GM23338 (cell line): ENCODE data around the gene TEX101. TPM values are rescaled to one million over a fixed set of nuclear protein-coding genes. Genes with fewer than 3 reads are reported as not detected.
"Not testable (repeated sequence)": the region's sequence is repeated elsewhere in the genome, so short reads cannot be mapped to it uniquely, and the experiment has no call there.

Source experiments
- ATAC-seq: fragments of 200-7000 bp; cut with Tn5 transposase; 3 replicates; pipeline ENCODE4 v1.9.1; 2020
- DNase-seq: peaks from one replicate; pipeline ENCODE4 v3.0.0-alpha.2; 2015; ENCODE audit warnings: low spot score
- H2AFZ ChIP-seq: fragments of 200-600 bp; sonication (generic); 2 replicates; pipeline ENCODE4 v1.8.0; 2016; ENCODE audit warnings: antibody characterized with exemption, mild to moderate bottlenecking, moderate library complexity
- H3F3A ChIP-seq: fragments of 200-600 bp; sonication (generic); replicated peaks from 2 replicates; pipeline ENCODE4 v1.8.0; 2017; ENCODE audit warnings: antibody characterized with exemption, mixed run types, low read depth
- H3K27ac ChIP-seq: fragments of 200-600 bp; sonication (generic); 2 replicates; pipeline ENCODE4 v1.6.1; 2016; ENCODE audit warnings: low read depth
- H3K27me3 ChIP-seq: fragments of 200-600 bp; sonication (generic); 2 replicates; pipeline ENCODE4 v1.8.0; 2016; ENCODE audit warnings: mild to moderate bottlenecking, mixed run types, moderate library complexity; ENCODE audit not compliant: insufficient read depth
- H3K36me3 ChIP-seq: fragments of 200-600 bp; sonication (generic); 2 replicates; pipeline ENCODE4 v1.8.0; 2016; ENCODE audit warnings: mild to moderate bottlenecking; ENCODE audit not compliant: insufficient read depth
- H3K4me1 ChIP-seq: fragments of 200-600 bp; sonication (generic); 2 replicates; pipeline ENCODE4 v1.8.0; 2016; ENCODE audit warnings: mild to moderate bottlenecking, moderate library complexity; ENCODE audit not compliant: insufficient read depth
- H3K4me2 ChIP-seq: fragments of 200-600 bp; sonication (generic); 2 replicates; pipeline ENCODE4 v1.7.1; 2017; ENCODE audit warnings: mixed run types
- H3K4me3 ChIP-seq: fragments of 200-600 bp; sonication (generic); 2 replicates; pipeline ENCODE4 v1.6.1; 2016; ENCODE audit warnings: mixed run types
- H3K79me2 ChIP-seq: fragments of 200-600 bp; sonication (generic); replicated peaks from 2 replicates; pipeline ENCODE4 v1.8.0; 2017; ENCODE audit warnings: mild to moderate bottlenecking; ENCODE audit not compliant: insufficient read depth
- H3K9me2 ChIP-seq: fragments of 200-600 bp; sonication (generic); 2 replicates; pipeline ENCODE4 v1.8.0; 2017; ENCODE audit not compliant: insufficient read depth
- H4K20me1 ChIP-seq: fragments of 200-600 bp; sonication (generic); replicated peaks from 2 replicates; pipeline ENCODE4 v1.8.0; 2017; ENCODE audit warnings: mild to moderate bottlenecking; ENCODE audit not compliant: insufficient read depth
- H3K27ac Mint-ChIP-seq: 2 replicates; pipeline ENCODE4 v1.8.0; 2020; ENCODE audit warnings: inconsistent platforms, mild to moderate bottlenecking, moderate library complexity, mixed read lengths
- H3K27me3 Mint-ChIP-seq: 3 replicates; pipeline ENCODE4 v1.8.0; 2022; ENCODE audit warnings: low read depth, mild to moderate bottlenecking, moderate library complexity, mixed read lengths, inconsistent platforms; ENCODE audit not compliant: insufficient read depth, poor library complexity
- H3K36me3 Mint-ChIP-seq: 3 replicates; pipeline ENCODE4 v1.8.0; 2021; ENCODE audit warnings: low read depth, mild to moderate bottlenecking, inconsistent platforms, moderate library complexity, mixed read lengths
- H3K4me1 Mint-ChIP-seq: 3 replicates; pipeline ENCODE4 v1.8.0; 2020; ENCODE audit warnings: mild to moderate bottlenecking, inconsistent platforms, mixed read lengths
- H3K4me3 Mint-ChIP-seq: 3 replicates; pipeline ENCODE4 v1.8.0; 2021; ENCODE audit warnings: moderate library complexity, mild to moderate bottlenecking, inconsistent platforms, mixed read lengths
- H3K9me3 Mint-ChIP-seq: 3 replicates; pipeline ENCODE4 v1.8.0; 2020; ENCODE audit warnings: moderate library complexity, mild to moderate bottlenecking, inconsistent platforms, mixed read lengths
- EZH2 ChIP-seq: fragments of 200-600 bp; sonication (generic); IDR thresholded peaks from one replicate; pipeline ENCODE4 v1.8.0; 2017; ENCODE audit warnings: antibody characterized with exemption, mild to moderate bottlenecking, low read depth; ENCODE audit not compliant: unreplicated experiment
- EZH2phosphoT487 ChIP-seq: fragments of 200-600 bp; sonication (generic); IDR thresholded peaks from one replicate; pipeline ENCODE4 v1.8.1; 2018; ENCODE audit warnings: antibody characterized with exemption; ENCODE audit not compliant: unreplicated experiment
- NANOG ChIP-seq: IDR thresholded peaks from 2 replicates; pipeline ENCODE4 v1.6.1; 2016; ENCODE audit warnings: antibody characterized with exemption, borderline replicate concordance
- POLR2AphosphoS5 ChIP-seq: IDR thresholded peaks from 2 replicates; pipeline ENCODE4 v1.6.1; 2016; ENCODE audit warnings: antibody characterized with exemption, low read depth
- REST ChIP-seq: IDR thresholded peaks from one replicate; pipeline ENCODE4 v1.6.1; 2018; ENCODE audit warnings: antibody characterized with exemption; ENCODE audit not compliant: unreplicated experiment
- STAT1 ChIP-seq: IDR thresholded peaks from one replicate; pipeline ENCODE4 v1.6.1; 2016; ENCODE audit warnings: antibody characterized with exemption; ENCODE audit not compliant: unreplicated experiment
- ZNF114 ChIP-seq: fragments of 250-450 bp; sonication (Bioruptor Pico); IDR thresholded peaks from 2 replicates; pipeline ENCODE4 v1.5.0; 2020; ENCODE audit warnings: mild to moderate bottlenecking, moderate library complexity
- ZNF462 ChIP-seq: fragments of 250-450 bp; sonication (Bioruptor Pico); IDR thresholded peaks from 2 replicates; pipeline ENCODE4 v1.5.0; 2020; ENCODE audit warnings: mild to moderate bottlenecking, moderate library complexity
- long read RNA-seq: library from polyadenylated mRNA; unstranded; transcript quantifications from one replicate; pipeline ENCODE4 v2.0.0, GENCODE V29; 2020; ENCODE audit not compliant: unreplicated experiment
- polyA plus RNA-seq: library from polyadenylated mRNA; unstranded; fragments of >200 nt; fragmentation: Nextera tagmentation; extraction: Ambion mirVana; gene quantifications from 2 replicates; pipeline ENCODE4 v1.2.1, GENCODE V29; 2016
- total RNA-seq: library from RNA; depleted of rRNA; stranded (reverse); fragments of >200 nt; shearing (Covaris generic); gene quantifications from 2 replicates; pipeline ENCODE4 v1.2.3, GENCODE V29; 2014; rRNA removed
- TF ChIP-seq, protein P1 (sequence below): IDR thresholded peaks from 2 replicates; pipeline ENCODE4 v1.6.1; 2016; ENCODE audit warnings: antibody characterized with exemption

The TEX101 gene, protein sequence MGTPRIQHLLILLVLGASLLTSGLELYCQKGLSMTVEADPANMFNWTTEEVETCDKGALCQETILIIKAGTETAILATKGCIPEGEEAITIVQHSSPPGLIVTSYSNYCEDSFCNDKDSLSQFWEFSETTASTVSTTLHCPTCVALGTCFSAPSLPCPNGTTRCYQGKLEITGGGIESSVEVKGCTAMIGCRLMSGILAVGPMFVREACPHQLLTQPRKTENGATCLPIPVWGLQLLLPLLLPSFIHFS
- total RNA-seq = not detected in 2 replicates
- not detected in 2 replicates for polyA plus RNA-seq
- long read RNA-seq = 0 reads

GRCh38 chr19:43414554-43414953 is at the start of gene TEX101:
TEX101 (plus strand) TSS chr19:43414890; CDS start chr19:43415920, 1,030 bp downstream.
- H3K27me3 Mint-ChIP-seq = peaks cover 19% of the 10 kb centered on the region
- ATAC-seq (no peak), DNase-seq (no peak)
- H3K36me3 Mint-ChIP-seq = peaks cover 12% of the 10 kb centered on the region
- H3K27ac ChIP-seq = no peak within 1 kb of the TSS
- H2AFZ ChIP-seq = no peak within 1 kb of the TSS
- peaks cover 42% of the 10 kb centered on the region for H3K9me3 Mint-ChIP-seq
- 0 out of 2 replicates have a peak, but pooled peaks cover 5% of the 10 kb centered on the region for H3K36me3 ChIP-seq
- H3K27ac Mint-ChIP-seq = no peak within 1 kb of the TSS
- H3K4me2 ChIP-seq = no peak within 1 kb of the TSS
- no peaks in the 10 kb centered on the region for H4K20me1 ChIP-seq
- H3K9me2 ChIP-seq = peaks cover 6% of the 10 kb centered on the region; the same call in 1 of the 2 replicates
- no peaks in the 10 kb centered on the region for H3K4me1 Mint-ChIP-seq
- H3F3A ChIP-seq = no peaks in the 10 kb centered on the region
- no peaks in the 10 kb centered on the region for H3K4me1 ChIP-seq
- no peak within 1 kb of the TSS for H3K4me3 Mint-ChIP-seq
- H3K4me3 ChIP-seq = no peak within 1 kb of the TSS
- TF ChIP-seq, protein P1, sequence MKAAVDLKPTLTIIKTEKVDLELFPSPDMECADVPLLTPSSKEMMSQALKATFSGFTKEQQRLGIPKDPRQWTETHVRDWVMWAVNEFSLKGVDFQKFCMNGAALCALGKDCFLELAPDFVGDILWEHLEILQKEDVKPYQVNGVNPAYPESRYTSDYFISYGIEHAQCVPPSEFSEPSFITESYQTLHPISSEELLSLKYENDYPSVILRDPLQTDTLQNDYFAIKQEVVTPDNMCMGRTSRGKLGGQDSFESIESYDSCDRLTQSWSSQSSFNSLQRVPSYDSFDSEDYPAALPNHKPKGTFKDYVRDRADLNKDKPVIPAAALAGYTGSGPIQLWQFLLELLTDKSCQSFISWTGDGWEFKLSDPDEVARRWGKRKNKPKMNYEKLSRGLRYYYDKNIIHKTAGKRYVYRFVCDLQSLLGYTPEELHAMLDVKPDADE = no peak
- TF ChIP-seq ZNF462 (CRISPR knock-in tag) (no peak), EZH2phosphoT487 (no peak), REST (no peak), NANOG (no peak), POLR2AphosphoS5 (no peak), EZH2 (no peak), STAT1 (no peak), ZNF114 (CRISPR knock-in tag) (no peak)
- H3K27me3 ChIP-seq = no peaks in the 10 kb centered on the region
- H3K79me2 ChIP-seq = no peaks in the 10 kb centered on the region

- not testable (repeated sequence) for H3K27ac ChIP-seq, H3F3A ChIP-seq, H3K79me2 ChIP-seq, H3K36me3 Mint-ChIP-seq, H3K4me3 Mint-ChIP-seq, H3K4me3 ChIP-seq, ATAC-seq, H3K27ac Mint-ChIP-seq, H3K4me1 ChIP-seq, H3K9me2 ChIP-seq, H3K9me3 Mint-ChIP-seq, H3K4me2 ChIP-seq, H4K20me1 ChIP-seq, H3K27me3 ChIP-seq, DNase-seq, H2AFZ ChIP-seq, H3K36me3 ChIP-seq, H3K4me1 Mint-ChIP-seq
- H3K27me3 Mint-ChIP-seq = peaks cover 10% of the 10 kb centered on the region
These were observed 49.0 kb upstream of the TEX101 start for GRCh38 chr19:43365677-43366076.
